ENCODE results near the gene OR5H2.

The OR5H2 gene

GRCh38 chr3:98259707-98260106 is 22.6 kb upstream of the OR5H2 start:
- DNase-seq (ENCODE audit: low read depth in 2 of 2), result no peak
- TF ChIP-seq, protein P1, sequence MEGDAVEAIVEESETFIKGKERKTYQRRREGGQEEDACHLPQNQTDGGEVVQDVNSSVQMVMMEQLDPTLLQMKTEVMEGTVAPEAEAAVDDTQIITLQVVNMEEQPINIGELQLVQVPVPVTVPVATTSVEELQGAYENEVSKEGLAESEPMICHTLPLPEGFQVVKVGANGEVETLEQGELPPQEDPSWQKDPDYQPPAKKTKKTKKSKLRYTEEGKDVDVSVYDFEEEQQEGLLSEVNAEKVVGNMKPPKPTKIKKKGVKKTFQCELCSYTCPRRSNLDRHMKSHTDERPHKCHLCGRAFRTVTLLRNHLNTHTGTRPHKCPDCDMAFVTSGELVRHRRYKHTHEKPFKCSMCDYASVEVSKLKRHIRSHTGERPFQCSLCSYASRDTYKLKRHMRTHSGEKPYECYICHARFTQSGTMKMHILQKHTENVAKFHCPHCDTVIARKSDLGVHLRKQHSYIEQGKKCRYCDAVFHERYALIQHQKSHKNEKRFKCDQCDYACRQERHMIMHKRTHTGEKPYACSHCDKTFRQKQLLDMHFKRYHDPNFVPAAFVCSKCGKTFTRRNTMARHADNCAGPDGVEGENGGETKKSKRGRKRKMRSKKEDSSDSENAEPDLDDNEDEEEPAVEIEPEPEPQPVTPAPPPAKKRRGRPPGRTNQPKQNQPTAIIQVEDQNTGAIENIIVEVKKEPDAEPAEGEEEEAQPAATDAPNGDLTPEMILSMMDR (IDR thresholded peaks at IDR 0.05; ENCODE audit: low read depth, low read length), result peak; percentile 14
- no peak overlapping the region for H3K4me3 ChIP-seq (replicated peaks in 1 of 2; ENCODE audit: low read depth in 2 of 2, low read length in 2 of 2)

- no peak for DNase-seq (ENCODE audit: low read depth in 2 of 2)
- H3K4me3 ChIP-seq (replicated peaks in 1 of 2; ENCODE audit: low read depth in 2 of 2, low read length in 2 of 2), result no peak overlapping the region
- TF ChIP-seq, protein P1 (IDR thresholded peaks at IDR 0.05; ENCODE audit: low read depth, low read length), result no peak
These were observed 20.3 kb upstream of the OR5H2 start for GRCh38 chr3:98262046-98262445.

GRCh38 chr3:98263944-98264343 is 18.4 kb upstream of the OR5H2 start, which contains the start of gene OR5H6:
Gene OR5H6, plus strand, starts transcription at chr3:98264244. Its CDS starts 89 bp downstream, at chr3:98264333.
- no peak within 1 kb of the TSS for H3K4me3 ChIP-seq (replicated peaks in 1 of 2; ENCODE audit: low read depth in 2 of 2, low read length in 2 of 2)
- no peak for DNase-seq (ENCODE audit: low read depth in 2 of 2)
- TF ChIP-seq, protein P1 (IDR thresholded peaks at IDR 0.05; ENCODE audit: low read depth, low read length), result no peak

GRCh38 chr3:98269846-98270245 is 12.5 kb upstream of the OR5H2 start:
- DNase-seq (ENCODE audit: low read depth in 2 of 2), result no peak
- no peak overlapping the region for H3K4me3 ChIP-seq (replicated peaks in 1 of 2; ENCODE audit: low read depth in 2 of 2, low read length in 2 of 2)
- TF ChIP-seq, protein P1 (IDR thresholded peaks at IDR 0.05; ENCODE audit: low read depth, low read length), result no peak

- TF ChIP-seq, protein P1 (IDR thresholded peaks at IDR 0.05; ENCODE audit: low read depth, low read length), result no peak
- H3K4me3 ChIP-seq (replicated peaks in 1 of 2; ENCODE audit: low read depth in 2 of 2, low read length in 2 of 2), result no peak overlapping the region
- no peak for DNase-seq (ENCODE audit: low read depth in 2 of 2)
These were observed 10.2 kb upstream of the OR5H2 start for GRCh38 chr3:98272126-98272525.

GRCh38 chr3:98274914-98275313 is 7.4 kb upstream of the OR5H2 start:
- TF ChIP-seq, protein P1 (IDR thresholded peaks at IDR 0.05; ENCODE audit: low read depth, low read length), result no peak
- no peak for DNase-seq (ENCODE audit: low read depth in 2 of 2)
- no peak overlapping the region for H3K4me3 ChIP-seq (replicated peaks in 1 of 2; ENCODE audit: low read depth in 2 of 2, low read length in 2 of 2)

DNA sequence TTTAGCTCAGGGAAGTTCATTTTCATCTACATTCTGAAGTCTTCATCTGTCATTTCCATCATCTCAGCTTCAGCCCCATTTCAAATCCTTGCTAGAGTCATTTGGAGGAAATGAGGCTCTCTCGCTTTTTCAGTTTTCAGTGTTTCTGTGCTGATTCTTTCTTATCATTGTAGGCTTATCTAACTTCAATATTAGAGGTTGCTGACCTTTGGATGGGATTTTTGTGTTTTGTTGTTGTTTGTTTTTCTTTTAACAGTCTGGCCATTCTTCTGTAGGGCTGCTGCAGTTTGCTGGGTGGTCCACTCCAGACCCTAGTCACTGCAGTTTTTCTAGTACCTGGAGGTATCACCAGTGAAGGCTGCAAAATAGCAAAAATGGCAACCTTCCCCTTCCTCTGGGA is 8.6 kb downstream of the OR5H2 start:
- no peak for DNase-seq (ENCODE audit: low read depth in 2 of 2)
- H3K4me3 ChIP-seq (replicated peaks in 1 of 2; ENCODE audit: low read depth in 2 of 2, low read length in 2 of 2), result no peak overlapping the region
- TF ChIP-seq, protein P1 (IDR thresholded peaks at IDR 0.05; ENCODE audit: low read depth, low read length), result no peak
